CD14-positive monocyte (primary cell): ENCODE data around the gene GLRA2. TPM values are rescaled to one million over a fixed set of nuclear protein-coding genes. Genes with fewer than 3 reads are reported as not detected.

Source experiments
- DNase-seq, 3 donors: peaks; one replicate each; pipeline ENCODE4 v3.0.0-alpha.2; 2011 to 2022
- H2AFZ ChIP-seq: 2 replicates; pipeline ENCODE4 v1.6.0; 2012; ENCODE audit warnings: mild to moderate bottlenecking, low read depth, low read length, inconsistent platforms; ENCODE audit not compliant: insufficient read depth, poor library complexity, severe bottlenecking
- H3K27ac ChIP-seq, 2 donors: 1 replicate in 1 of 2; 2 replicates in 1 of 2; pipeline ENCODE4 v1.5.1; 2012 to 2013; ENCODE audit warnings: low read length in 2 of 2, control low read depth in 1 of 2, inconsistent platforms in 1 of 2, low read depth in 1 of 2, mild to moderate bottlenecking in 1 of 2
- H3K27me3 ChIP-seq, 2 donors: one replicate each; pipeline versions ENCODE4 v1.6.0 to v1.6.1; 2011 to 2013; ENCODE audit warnings: low read length in 2 of 2; ENCODE audit not compliant: control insufficient read depth in 2 of 2, insufficient read depth in 2 of 2
- H3K36me3 ChIP-seq, 2 donors: replicated peaks in 1 of 2; 1 replicate in 1 of 2; 2 replicates in 1 of 2; pipeline versions ENCODE4 v1.5.1 to v1.6.1; 2012 to 2013; ENCODE audit warnings: low read length in 2 of 2, control low read depth in 1 of 2, inconsistent platforms in 1 of 2, mild to moderate bottlenecking in 1 of 2; ENCODE audit not compliant: insufficient read depth in 2 of 2, control insufficient read depth in 1 of 2
- H3K4me1 ChIP-seq, 2 donors: 1 replicate in 1 of 2; 2 replicates in 1 of 2; pipeline versions ENCODE4 v1.5.1 to v1.6.1; 2012 to 2013; ENCODE audit warnings: low read length in 2 of 2, control low read depth in 1 of 2, inconsistent platforms in 1 of 2, mild to moderate bottlenecking in 1 of 2, moderate library complexity in 1 of 2; ENCODE audit not compliant: insufficient read depth in 2 of 2, control insufficient read depth in 1 of 2
- H3K4me2 ChIP-seq: replicated peaks from 2 replicates; pipeline ENCODE3; 2012; ENCODE audit warnings: low read length, moderate library complexity, mild to moderate bottlenecking; ENCODE audit not compliant: poor library complexity, severe bottlenecking; ENCODE audit errors: extremely low read depth
- H3K4me3 ChIP-seq, 3 experiments: fragments of 200-600 bp in 1 of 3; sonication (generic) in 1 of 3; replicated peaks in 1 of 3; 1 replicate in 2 of 3; 2 replicates in 1 of 3; pipeline ENCODE4 v1.5.1; 2011 to 2013; ENCODE audit warnings: low read length in 3 of 3, mild to moderate bottlenecking in 3 of 3, control low read depth in 2 of 3, low read depth in 2 of 3, inconsistent platforms in 1 of 3, moderate library complexity in 1 of 3
- H3K79me2 ChIP-seq: 2 replicates; pipeline ENCODE4 v1.6.0; 2012; ENCODE audit warnings: mild to moderate bottlenecking, control low read depth, inconsistent platforms, low read length, moderate library complexity; ENCODE audit not compliant: insufficient read depth
- H3K9ac ChIP-seq: 2 replicates; pipeline ENCODE4 v1.6.0; 2017; ENCODE audit warnings: low read length, mild to moderate bottlenecking; ENCODE audit not compliant: insufficient read depth, poor library complexity, severe bottlenecking
- H3K9me3 ChIP-seq, 2 donors: replicated peaks in 1 of 2; 1 replicate in 1 of 2; 2 replicates in 1 of 2; pipeline versions ENCODE4 v1.5.1 to v1.6.1; 2012 to 2013; ENCODE audit warnings: low read length in 2 of 2, control low read depth in 1 of 2; ENCODE audit not compliant: control insufficient read depth in 1 of 2, insufficient read depth in 1 of 2
- H4K20me1 ChIP-seq: 2 replicates; pipeline ENCODE4 v1.6.0; 2012; ENCODE audit warnings: mild to moderate bottlenecking, low read length, control low read depth, moderate library complexity; ENCODE audit not compliant: insufficient read depth
- H3K27ac Mint-ChIP-seq, 7 donors: one replicate each; pipeline ENCODE4 v1.8.0; 2020; ENCODE audit warnings: mild to moderate bottlenecking in 7 of 7, mixed read lengths in 7 of 7, moderate library complexity in 6 of 7, inconsistent platforms in 2 of 7
- H3K27me3 Mint-ChIP-seq, 3 donors: one replicate each; pipeline ENCODE4 v1.8.0; 2021 to 2022; ENCODE audit warnings: low read depth in 3 of 3, mild to moderate bottlenecking in 3 of 3, mixed read lengths in 3 of 3, moderate library complexity in 3 of 3, inconsistent platforms in 1 of 3
- H3K36me3 Mint-ChIP-seq, 2 donors: one replicate each; pipeline ENCODE4 v1.8.0; 2020; ENCODE audit warnings: mixed read lengths in 2 of 2, inconsistent platforms in 1 of 2, mild to moderate bottlenecking in 1 of 2
- H3K4me1 Mint-ChIP-seq: one replicate; pipeline ENCODE4 v1.8.0; 2020; ENCODE audit warnings: mild to moderate bottlenecking, mixed read lengths
- H3K4me3 Mint-ChIP-seq, 2 donors: one replicate each; pipeline ENCODE4 v1.8.0; 2020; ENCODE audit warnings: mild to moderate bottlenecking in 2 of 2, mixed read lengths in 2 of 2, moderate library complexity in 1 of 2
- H3K9me3 Mint-ChIP-seq, 7 donors: one replicate each; pipeline ENCODE4 v1.8.0; 2020 to 2022; ENCODE audit warnings: mixed read lengths in 7 of 7, mild to moderate bottlenecking in 6 of 7, moderate library complexity in 6 of 7, inconsistent platforms in 2 of 7
- CTCF ChIP-seq: fragments of 200-600 bp; IDR thresholded peaks from one replicate; pipeline ENCODE4 v1.8.0; 2022; ENCODE audit warnings: antibody characterized with exemption, mild to moderate bottlenecking
- WGBS: methylation state at CpG from one replicate; pipeline ENCODE4 v1.1.5; 2013; ENCODE audit warnings: missing lambda C conversion rate; ENCODE audit not compliant: insufficient coverage; 5-methylcytosine and 5-hydroxymethylcytosine counted together
- intact Hi-C, 2 donors: fragments of 100-400 bp; cut with micrococcal nuclease; formaldehyde crosslinking; loops; one replicate each; pipeline versions ENCODE4 v1.15.0 to v1.15.1; 2023
- polyA plus RNA-seq, 3 donors: library from polyadenylated mRNA; depleted of rRNA in 1 of 3; unstranded in 2 of 3; stranded (reverse) in 1 of 3; fragments of 300-500 nt in 2 of 3; fragments of >200 nt in 1 of 3; fragmentation: Illumina TruSeq in 2 of 3; gene quantifications; 1 replicate in 2 of 3; 2 replicates in 1 of 3; pipeline ENCODE4 v1.2.3, GENCODE V29; 2012 to 2021

GLRA2 gene
- polyA plus RNA-seq, 3 donors = not detected

GRCh38 chrX:14712096-14712495, 182.8 kb downstream of the GLRA2 start:
- Histone ChIP-seq H3K4me3 (no peak overlapping the region), H3K27ac (no peak overlapping the region), H3K4me1 (no peaks in the 10 kb centered on the region), H3K36me3 (no peaks in the 10 kb centered on the region), H3K27me3 (no peaks in the 10 kb centered on the region), H4K20me1 (no peaks in the 10 kb centered on the region), H3K79me2 (no peaks in the 10 kb centered on the region), H3K4me2 (no peak overlapping the region), H2AFZ (no peak overlapping the region), H3K9me3 (no peaks in the 10 kb centered on the region), H3K9ac (no peak overlapping the region)
- WGBS = no CpG with 5 or more reads among the region's 3 CpGs
- Mint-ChIP-seq H3K4me3 (no peak overlapping the region), H3K36me3 (no peaks in the 10 kb centered on the region), H3K27me3 (peaks cover 0 to 1% (median 0%) of the 10 kb centered on the region in 3 donors), H3K27ac (no peak overlapping the region), H3K4me1 (no peaks in the 10 kb centered on the region), H3K9me3 (peaks cover 0 to 6% (median 0%) of the 10 kb centered on the region in 7 donors)
- DNase-seq = no peak
- TF ChIP-seq CTCF = no peak
- intact Hi-C loops = no loop called here

GRCh38 chrX:14717949-14718348, 188.6 kb downstream of the GLRA2 start:
- Histone ChIP-seq H3K4me3 (no peak overlapping the region), H3K9me3 (no peaks in the 10 kb centered on the region), H3K9ac (no peak overlapping the region), H3K4me2 (no peak overlapping the region), H3K79me2 (no peaks in the 10 kb centered on the region), H3K4me1 (no peaks in the 10 kb centered on the region), H3K36me3 (no peaks in the 10 kb centered on the region), H3K27me3 (no peaks in the 10 kb centered on the region), H2AFZ (no peak overlapping the region), H4K20me1 (no peaks in the 10 kb centered on the region), H3K27ac (no peak overlapping the region)
- WGBS = no CpG with 5 or more reads among the region's 3 CpGs
- Mint-ChIP-seq H3K27me3 (peaks cover 0 to 1% (median 1%) of the 10 kb centered on the region in 3 donors), H3K27ac (no peak overlapping the region), H3K4me3 (no peak overlapping the region), H3K4me1 (no peaks in the 10 kb centered on the region), H3K36me3 (no peaks in the 10 kb centered on the region), H3K9me3 (peaks cover 0 to 3% (median 0%) of the 10 kb centered on the region in 7 donors)
- DNase-seq = no peak
- TF ChIP-seq CTCF = no peak
- intact Hi-C loops = no loop called here
